ENCODE results near the gene PDE4C.
A peak's percentile ranks its signal among the peaks of the same experiment; 100 is the strongest.

Gene PDE4C

GRCh38 chr19:18194554-18195238, 31.5 kb downstream of the PDE4C start (continued):
- TF ChIP-seq KLF17 (tag by site-specific recombination; IDR thresholded peaks at IDR 0.05) = no peak
- no peak for TF ChIP-seq ZNF391 (tag by site-specific recombination; IDR thresholded peaks at IDR 0.05; ENCODE audit: borderline replicate concordance, low read depth)
- peak; percentile 67 for TF ChIP-seq SP2 (tag by site-specific recombination; IDR thresholded peaks at IDR 0.05)
- TF ChIP-seq ZNF639 (tag by site-specific recombination; IDR thresholded peaks at IDR 0.05) = no peak
- TF ChIP-seq ZNF707 (tag by site-specific recombination; IDR thresholded peaks at IDR 0.05) = no peak
- TF ChIP-seq ZNF211 (tag by site-specific recombination; IDR thresholded peaks at IDR 0.05; ENCODE audit: low read depth) = no peak
- TF ChIP-seq ZNF585B (tag by site-specific recombination; IDR thresholded peaks at IDR 0.05) = no peak
- TF ChIP-seq ZNF76 (tag by site-specific recombination; IDR thresholded peaks at IDR 0.05; ENCODE audit: borderline replicate concordance, low read depth) = no peak
- no peak for TF ChIP-seq MZF1 (tag by site-specific recombination; IDR thresholded peaks at IDR 0.05; ENCODE audit: borderline replicate concordance)

GRCh38 chr19:18194181-18194530, 32.1 kb downstream of the PDE4C start:
- POLR2A ChIA-PET = interaction anchor here (0.6 kb wide), 2 partner anchors 21 to 170 kb away, joined by 3 to 5 read pairs; no protein-coding TSS in a partner anchor
- Histone ChIP-seq H3K9me3 (ENCODE audit: control insufficient read depth, insufficient read depth, low read depth, low read length) (no peaks in the 10 kb centered on the region), H3K4me3 (ENCODE audit: low read depth, low read length) (peak overlapping the region; percentile 76; the same call in 1 of the 2 replicates), H3K27ac (ENCODE audit: extremely low read depth, low read depth, low read length) (no peak overlapping the region), H3K4me1 (ENCODE audit: control insufficient read depth, insufficient read depth, low read length) (no peaks in the 10 kb centered on the region), H3K36me3 (ENCODE audit: control insufficient read depth in 2 of 2, insufficient read depth in 1 of 2, low read length in 2 of 2) (peaks cover 0 to 24% of the 10 kb centered on the region in 2 experiments; a peak in 2 of 3 replicates)
- TF ChIP-seq ZNF350 (tag by site-specific recombination; IDR thresholded peaks at IDR 0.05) = no peak
- TF ChIP-seq PRDM10 (tag by site-specific recombination; IDR thresholded peaks at IDR 0.05) = 0 out of 2 replicates have a peak, but pooled peaks have one; percentile 24
- CTCF ChIA-PET = interaction anchor here (1.3 to 1.4 kb wide), 2 partner anchors 26 to 61 kb away, joined by 3 to 4 read pairs; a partner anchor contains a TSS

GRCh38 chr19:18193388-18194180, 32.7 kb downstream of the PDE4C start:
- H3K4me1 ChIP-seq (ENCODE audit: control insufficient read depth, insufficient read depth, low read length) = no peaks in the 10 kb centered on the region
- ChIA-PET POLR2A (interaction anchor here (0.6 to 2.3 kb wide), 14 partner anchors 10 to 370 kb away, joined by 3 to 8 read pairs (median 4); partner anchors contain the start of genes JUND, MAST3 and RAB3A), CTCF (interaction anchor here (0.6 to 2.9 kb wide), 9 partner anchors 10 to 217 kb away, joined by 3 to 16 read pairs (median 5); partner anchors contain the start of gene RAB3A)
- H3K36me3 ChIP-seq (ENCODE audit: control insufficient read depth in 2 of 2, insufficient read depth in 1 of 2, low read length in 2 of 2) = peaks cover 0 to 22% of the 10 kb centered on the region in 2 experiments; a peak in 2 of 3 replicates
- H3K27ac ChIP-seq (ENCODE audit: extremely low read depth, low read depth, low read length) = peak overlapping the region; percentile 27; the same call in 1 of the 2 replicates
- no peaks in the 10 kb centered on the region for H3K9me3 ChIP-seq (ENCODE audit: control insufficient read depth, insufficient read depth, low read depth, low read length)
- H3K4me3 ChIP-seq (ENCODE audit: low read depth, low read length) = peak overlapping the region; percentile 76
- TF ChIP-seq BCL11B (tag by site-specific recombination; IDR thresholded peaks at IDR 0.05; ENCODE audit: low read depth) = peak; percentile 99
- 0 out of 2 replicates have a peak, but pooled peaks have one; percentile 67 for TF ChIP-seq ZNF610 (tag by site-specific recombination; IDR thresholded peaks at IDR 0.05; ENCODE audit: borderline replicate concordance)
- no peak for TF ChIP-seq ZBTB21 (tag by site-specific recombination; IDR thresholded peaks at IDR 0.05)
- TF ChIP-seq ZNF843 (tag by site-specific recombination; IDR thresholded peaks at IDR 0.05) = peak; percentile 30; the same call in 1 of the 2 replicates
- TF ChIP-seq ZNF2 (tag by site-specific recombination; IDR thresholded peaks at IDR 0.05) = peak; percentile 21; the same call in 1 of the 2 replicates
- peak; percentile 93 for TF ChIP-seq BCL11A (tag by site-specific recombination; IDR thresholded peaks at IDR 0.05; ENCODE audit: low read depth)
- no peak for TF ChIP-seq ZNF639 (tag by site-specific recombination; IDR thresholded peaks at IDR 0.05)
- peak; percentile 81; the same call in 1 of the 2 replicates for TF ChIP-seq YY1 (tag by site-specific recombination; IDR thresholded peaks at IDR 0.05)
- TF ChIP-seq ZXDB (tag by site-specific recombination; IDR thresholded peaks at IDR 0.05) = 0 out of 2 replicates have a peak, but pooled peaks have one; percentile 43
- TF ChIP-seq ZBTB26 (tag by site-specific recombination; optimal IDR thresholded peaks at IDR 0.05) = peak; percentile 33
- no peak for TF ChIP-seq ZNF664 (tag by site-specific recombination; IDR thresholded peaks at IDR 0.05)

All from HEK293 (cell line).